ENCODE measurements around the gene PROB1. TPM values are rescaled to one million over a fixed set of nuclear protein-coding genes. Genes with fewer than 3 reads are reported as not detected.

Gene PROB1
- total and polyA plus RNA-seq, 9 of the 15 experiments (the other 6 are each of a cell fraction or from before 2014, with no cell fraction given): 0.01 to 1.8 (median 0.47) TPM

DNA sequence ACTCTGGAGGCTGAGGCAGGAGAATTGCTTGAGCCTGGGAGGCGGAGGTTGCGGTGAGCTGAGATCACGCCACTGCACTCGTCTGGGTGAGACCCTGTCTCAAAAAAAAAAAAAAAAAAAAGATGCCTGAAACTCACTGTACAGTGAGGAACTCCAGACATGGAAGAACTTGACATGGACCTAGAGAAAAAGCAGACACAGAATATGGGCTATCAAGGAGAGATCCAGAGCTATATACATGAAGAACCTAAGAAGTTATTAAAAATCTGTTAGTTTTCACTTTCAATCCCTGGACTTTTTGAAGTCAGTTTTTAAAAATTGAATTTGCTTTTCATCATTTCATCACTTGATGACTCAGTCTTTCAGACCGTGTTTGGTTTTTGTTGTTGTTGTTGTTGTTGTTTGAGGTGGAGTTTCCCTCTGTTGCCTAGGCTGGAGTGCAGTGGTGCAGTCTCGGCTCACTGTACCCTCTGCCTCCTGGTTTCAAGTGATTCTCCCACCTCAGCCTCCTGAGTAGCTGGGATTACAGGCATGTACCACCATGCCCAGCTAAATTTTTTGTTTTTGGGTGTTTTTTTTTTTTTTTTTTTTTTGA, 33.0 kb downstream of the PROB1 start:
- no peak for ATAC-seq
- POLR2A ChIA-PET: interaction anchor here (0.7 to 1.5 kb wide), 2 partner anchors 8 to 89 kb away, joined by 3 to 5 read pairs; no protein-coding TSS in a partner anchor
- no TSS peak for BruUV-seq (replicated peaks)
- CTCF ChIA-PET (ENCODE audit: low intra/inter-chr PET ratio): no interaction called here
- Histone ChIP-seq H3K9me3 (replicated peaks; ENCODE audit: control insufficient read depth, insufficient read depth, low read depth, low read length) (no peaks in the 10 kb centered on the region), H3K4me1 (replicated peaks in 1 of 2; ENCODE audit: control insufficient read depth in 2 of 2, insufficient read depth in 2 of 2, low read length in 2 of 2) (no peaks in the 10 kb centered on the region), H3K4me2 (ENCODE audit: insufficient read depth, low read length) (no peak overlapping the region), H3K79me2 (ENCODE audit: control insufficient read depth, insufficient read depth, low read length) (peaks cover 51% of the 10 kb centered on the region), H3K9ac (ENCODE audit: insufficient read depth in 1 of 2, low read depth in 2 of 2, low read length in 2 of 2) (no peak overlapping the region), H3K9me1 (ENCODE audit: control insufficient read depth, insufficient read depth, low read length) (no peaks in the 10 kb centered on the region), H3K27ac (ENCODE audit: extremely low read depth, low read depth, low read length) (no peak overlapping the region), H3K4me3 (no peak overlapping the region), H4K20me1 (replicated peaks; ENCODE audit: control insufficient read depth, insufficient read depth, low read length) (peaks cover 9% of the 10 kb centered on the region; the same call in 1 of the 2 replicates), H2AFZ (ENCODE audit: low read depth, low read length) (no peak overlapping the region), H3K36me3 (ENCODE audit: control insufficient read depth, insufficient read depth, low read length) (peaks cover 53% of the 10 kb centered on the region), H3K27me3 (ENCODE audit: control insufficient read depth in 2 of 2, insufficient read depth in 2 of 2, low read length in 2 of 2) (no peaks in the 10 kb centered on the region)
- WGBS (ENCODE audit: insufficient coverage, low coverage, missing lambda C conversion rate): 85% methylated on average over 6 of the region's 6 CpGs
- in situ Hi-C loops (cut with MboI) (no loop called here), intact Hi-C loops (cut with micrococcal nuclease) (no loop called here)
- no peak for FAIRE-seq
- DNase-seq (ENCODE audit: extremely low read depth in 1 of 4, low spot score in 3 of 4): no peak
- no peak for TF ChIP-seq PHB (CRISPR knock-in tag; IDR thresholded peaks at IDR 0.05)
- TF ChIP-seq ZNF57 (CRISPR knock-in tag; IDR thresholded peaks at IDR 0.05): no peak
- no peak for TF ChIP-seq ZNF586 (CRISPR knock-in tag; conservative IDR thresholded peaks at IDR 0.05)
- no peak for TF ChIP-seq ZNF324 (CRISPR knock-in tag; IDR thresholded peaks at IDR 0.05)
- TF ChIP-seq ZBTB8A (IDR thresholded peaks at IDR 0.05; ENCODE audit: partially characterized antibody): no peak
- TF ChIP-seq COPS2 (conservative IDR thresholded peaks at IDR 0.05): no peak
- TF ChIP-seq, protein P1, sequence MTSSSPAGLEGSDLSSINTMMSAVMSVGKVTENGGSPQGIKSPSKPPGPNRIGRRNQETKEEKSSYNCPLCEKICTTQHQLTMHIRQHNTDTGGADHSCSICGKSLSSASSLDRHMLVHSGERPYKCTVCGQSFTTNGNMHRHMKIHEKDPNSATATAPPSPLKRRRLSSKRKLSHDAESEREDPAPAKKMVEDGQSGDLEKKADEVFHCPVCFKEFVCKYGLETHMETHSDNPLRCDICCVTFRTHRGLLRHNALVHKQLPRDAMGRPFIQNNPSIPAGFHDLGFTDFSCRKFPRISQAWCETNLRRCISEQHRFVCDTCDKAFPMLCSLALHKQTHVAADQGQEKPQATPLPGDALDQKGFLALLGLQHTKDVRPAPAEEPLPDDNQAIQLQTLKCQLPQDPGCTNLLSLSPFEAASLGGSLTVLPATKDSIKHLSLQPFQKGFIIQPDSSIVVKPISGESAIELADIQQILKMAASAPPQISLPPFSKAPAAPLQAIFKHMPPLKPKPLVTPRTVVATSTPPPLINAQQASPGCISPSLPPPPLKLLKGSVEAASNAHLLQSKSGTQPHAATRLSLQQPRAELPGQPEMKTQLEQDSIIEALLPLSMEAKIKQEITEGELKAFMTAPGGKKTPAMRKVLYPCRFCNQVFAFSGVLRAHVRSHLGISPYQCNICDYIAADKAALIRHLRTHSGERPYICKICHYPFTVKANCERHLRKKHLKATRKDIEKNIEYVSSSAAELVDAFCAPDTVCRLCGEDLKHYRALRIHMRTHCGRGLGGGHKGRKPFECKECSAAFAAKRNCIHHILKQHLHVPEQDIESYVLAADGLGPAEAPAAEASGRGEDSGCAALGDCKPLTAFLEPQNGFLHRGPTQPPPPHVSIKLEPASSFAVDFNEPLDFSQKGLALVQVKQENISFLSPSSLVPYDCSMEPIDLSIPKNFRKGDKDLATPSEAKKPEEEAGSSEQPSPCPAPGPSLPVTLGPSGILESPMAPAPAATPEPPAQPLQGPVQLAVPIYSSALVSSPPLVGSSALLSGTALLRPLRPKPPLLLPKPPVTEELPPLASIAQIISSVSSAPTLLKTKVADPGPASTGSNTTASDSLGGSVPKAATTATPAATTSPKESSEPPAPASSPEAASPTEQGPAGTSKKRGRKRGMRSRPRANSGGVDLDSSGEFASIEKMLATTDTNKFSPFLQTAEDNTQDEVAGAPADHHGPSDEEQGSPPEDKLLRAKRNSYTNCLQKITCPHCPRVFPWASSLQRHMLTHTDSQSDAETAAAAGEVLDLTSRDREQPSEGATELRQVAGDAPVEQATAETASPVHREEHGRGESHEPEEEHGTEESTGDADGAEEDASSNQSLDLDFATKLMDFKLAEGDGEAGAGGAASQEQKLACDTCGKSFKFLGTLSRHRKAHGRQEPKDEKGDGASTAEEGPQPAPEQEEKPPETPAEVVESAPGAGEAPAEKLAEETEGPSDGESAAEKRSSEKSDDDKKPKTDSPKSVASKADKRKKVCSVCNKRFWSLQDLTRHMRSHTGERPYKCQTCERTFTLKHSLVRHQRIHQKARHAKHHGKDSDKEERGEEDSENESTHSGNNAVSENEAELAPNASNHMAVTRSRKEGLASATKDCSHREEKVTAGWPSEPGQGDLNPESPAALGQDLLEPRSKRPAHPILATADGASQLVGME (CRISPR knock-in tag; IDR thresholded peaks at IDR 0.05): no peak
- TF ChIP-seq HMG20B (CRISPR knock-in tag; IDR thresholded peaks at IDR 0.05): no peak
- no peak for TF ChIP-seq NFATC3 (IDR thresholded peaks at IDR 0.05)
- no peak for TF ChIP-seq ZNF696 (CRISPR knock-in tag; conservative IDR thresholded peaks at IDR 0.05)
- TF ChIP-seq RCOR1 (IDR thresholded peaks at IDR 0.05; ENCODE audit: borderline replicate concordance in 1 of 2, low read depth in 2 of 2, low read length in 2 of 2): no peak
- no peak for TF ChIP-seq POLR2G (IDR thresholded peaks at IDR 0.05; ENCODE audit: low read depth, low read length)
- TF ChIP-seq ZNF77 (CRISPR knock-in tag; IDR thresholded peaks at IDR 0.05): no peak
- TF ChIP-seq TBP (optimal IDR thresholded peaks at IDR 0.05; ENCODE audit: low read depth, low read length): no peak
- no peak for TF ChIP-seq ZKSCAN1 (IDR thresholded peaks at IDR 0.05; ENCODE audit: low read depth, low read length)
- TF ChIP-seq SMAD2 (IDR thresholded peaks at IDR 0.05; ENCODE audit: low read depth, low read length): no peak
